K562 (cell line): ENCODE data around the gene ETV3. TPM values are rescaled to one million over a fixed set of nuclear protein-coding genes. Genes with fewer than 3 reads are reported as not detected.
A peak's percentile ranks its signal among the peaks of the same experiment; 100 is the strongest.

ENCODE experiments used
- ATAC-seq: fragments of 200-7000 bp; cut with Tn5 transposase; 3 replicates; pipeline ENCODE4 v1.9.1; 2020; ENCODE audit warnings: moderate library complexity
- BruUV-seq: library from RNA; stranded (reverse); fragments of 400-500 nt; replicated peaks from 2 replicates; lab custom pipeline; 2021; lab: Mats Ljungman, UMichigan
- CTCF ChIA-PET: fragments of 300-600 bp; formaldehyde crosslinking; extraction: SDS; loops from one replicate; lab custom pipeline; 2021; ENCODE audit warnings: low intra/inter-chr PET ratio; lab: Yijun Ruan, JAX
- POLR2A ChIA-PET: fragments of 300-600, 350-650 bp; sonication (Branson Sonifier 250); formaldehyde crosslinking; extraction: SDS; loops from one replicate; lab custom pipeline; 2021; ENCODE audit warnings: antibody characterized with exemption, inconsistent platforms; lab: Yijun Ruan, JAX
- DNase-seq, 4 experiments: peaks; one replicate each; pipeline versions ENCODE4 v3.0.0 to v3.0.0-alpha.2; 2011 to 2018; ENCODE audit warnings: low spot score in 3 of 4, mixed read lengths in 3 of 4; ENCODE audit errors: extremely low read depth in 1 of 4
- FAIRE-seq: peaks from 2 replicates; lab custom pipeline; 2011; peaks lifted over from hg19 to GRCh38; lab: Jason Lieb, UNC
- H2AFZ ChIP-seq: 2 replicates; pipeline ENCODE4 v1.6.0; 2011; ENCODE audit warnings: low read depth, low read length, control low read depth, inconsistent platforms
- H3K27ac ChIP-seq: fragments of 200-600 bp; 3 replicates; pipeline ENCODE4 v1.8.0; 2011; ENCODE audit warnings: low read depth, mild to moderate bottlenecking, control low read depth, inconsistent platforms, low read length, moderate library complexity, mixed read lengths; ENCODE audit errors: extremely low read depth
- H3K27me3 ChIP-seq, 2 experiments: fragments of 300-600 bp in 1 of 2; 2 replicates in 1 of 2; 3 replicates in 1 of 2; pipeline versions ENCODE4 v1.6.0 to v1.8.0; 2011; ENCODE audit warnings: inconsistent platforms in 2 of 2, low read length in 2 of 2, mild to moderate bottlenecking in 1 of 2, mixed read lengths in 1 of 2, moderate library complexity in 1 of 2; ENCODE audit not compliant: control insufficient read depth in 2 of 2, insufficient read depth in 2 of 2
- H3K36me3 ChIP-seq: fragments of 300-600 bp; 3 replicates; pipeline ENCODE4 v1.8.0; 2011; ENCODE audit warnings: mild to moderate bottlenecking, low read length, inconsistent platforms; ENCODE audit not compliant: control insufficient read depth, insufficient read depth
- H3K4me1 ChIP-seq, 2 experiments: fragments of 200-600 bp in 1 of 2; replicated peaks in 1 of 2; 2 replicates in 1 of 2; 3 replicates in 1 of 2; pipeline versions ENCODE4 v1.5.1 to v1.8.0; 2011; ENCODE audit warnings: inconsistent platforms in 2 of 2, low read length in 2 of 2, mild to moderate bottlenecking in 1 of 2, mixed read lengths in 1 of 2, moderate library complexity in 1 of 2; ENCODE audit not compliant: control insufficient read depth in 2 of 2, insufficient read depth in 2 of 2
- H3K4me2 ChIP-seq: 2 replicates; pipeline ENCODE4 v1.6.1; 2011; ENCODE audit warnings: low read length, control low read depth, inconsistent platforms, mixed read lengths; ENCODE audit not compliant: insufficient read depth
- H3K4me3 ChIP-seq: fragments of 200-600 bp; sonication (generic), shearing (Covaris generic); 2 replicates; pipeline ENCODE4 v1.5.1; 2016; ENCODE audit warnings: control low read depth, inconsistent platforms
- H3K79me2 ChIP-seq: fragments of 200-600 bp; 3 replicates; pipeline ENCODE4 v1.8.0; 2011; ENCODE audit warnings: low read length, inconsistent platforms; ENCODE audit not compliant: control insufficient read depth, insufficient read depth
- H3K9ac ChIP-seq, 2 experiments: 2 replicates each; pipeline versions ENCODE4 v1.6.0 to v1.6.1; 2011; ENCODE audit warnings: low read depth in 2 of 2, low read length in 2 of 2, control low read depth in 1 of 2, inconsistent platforms in 1 of 2, mild to moderate bottlenecking in 1 of 2, mixed read lengths in 1 of 2; ENCODE audit not compliant: insufficient read depth in 1 of 2
- H3K9me1 ChIP-seq: one replicate; pipeline ENCODE4 v1.6.0; 2011; ENCODE audit warnings: inconsistent platforms, mild to moderate bottlenecking, low read length, moderate library complexity; ENCODE audit not compliant: control insufficient read depth, insufficient read depth
- H3K9me3 ChIP-seq: replicated peaks from 2 replicates; pipeline ENCODE4 v1.5.1; 2011; ENCODE audit warnings: low read depth, low read length, inconsistent platforms; ENCODE audit not compliant: control insufficient read depth, insufficient read depth
- H4K20me1 ChIP-seq: replicated peaks from 2 replicates; pipeline ENCODE4 v1.6.1; 2011; ENCODE audit warnings: low read length, inconsistent platforms, mixed read lengths; ENCODE audit not compliant: control insufficient read depth, insufficient read depth
- EGR1 ChIP-seq: fragments of 450-650 bp; conservative IDR thresholded peaks from 2 replicates; pipeline ENCODE4 v1.6.1; 2017; ENCODE audit warnings: mild to moderate bottlenecking
- L3MBTL2 ChIP-seq: fragments of 450-650 bp; IDR thresholded peaks from 2 replicates; pipeline ENCODE4 v1.6.1; 2016; ENCODE audit warnings: mild to moderate bottlenecking, moderate library complexity
- NBN ChIP-seq: fragments of 450-650 bp; IDR thresholded peaks from 2 replicates; pipeline ENCODE4 v1.6.1; 2016; ENCODE audit warnings: low read depth, mild to moderate bottlenecking
- RUNX1 ChIP-seq: sonication (generic); IDR thresholded peaks from 2 replicates; pipeline ENCODE4 v1.6.1; 2016; ENCODE audit warnings: antibody characterized with exemption, low read depth
- WGBS: fragments of 100-300 bp; shearing (Covaris generic); methylation state at CpG from one replicate; pipeline ENCODE4 v1.1.6; 2016; ENCODE audit warnings: low coverage, mixed read lengths; ENCODE audit not compliant: insufficient coverage; ENCODE audit errors: missing lambda C conversion rate; 5-methylcytosine and 5-hydroxymethylcytosine counted together
- in situ Hi-C: fragments of 300-500 bp; cut with MboI; formaldehyde crosslinking; loops from 4 replicates; pipeline ENCODE4 v1.15.0; 2018; ENCODE audit warnings: inconsistent platforms, mixed read lengths
- intact Hi-C: fragments of 100-400 bp; cut with micrococcal nuclease; formaldehyde crosslinking; loops from 2 replicates; pipeline ENCODE4 v1.14.2; 2022
- polyA plus RNA-seq, 8 experiments: library from polyadenylated mRNA; depleted of rRNA in 4 of 8; stranded (reverse) in 5 of 8; unstranded in 3 of 8; fragments of >200 nt; fragmentation: Nextera tagmentation in 2 of 8; fragmentation: Illumina TruSeq in 1 of 8; extraction: Ambion mirVana in 2 of 8; extraction: Trizol in 1 of 8; gene quantifications; 2 replicates each; pipeline versions ENCODE4 v1.2.1 to v1.2.3, GENCODE V29; 2011 to 2014; ENCODE audit warnings: inconsistent platforms in 1 of 8, missing spikeins in 1 of 8
- total RNA-seq, 7 experiments: library from RNA; depleted of rRNA in 6 of 7; stranded (reverse); fragments of >200 nt in 6 of 7; fragmentation: Illumina TruSeq in 2 of 7; extraction: Trizol in 2 of 7; gene quantifications; 2 replicates each; pipeline versions ENCODE4 v1.2.1 to v1.2.3, GENCODE V29; 2011 to 2021; ENCODE audit warnings: low replicate concordance in 1 of 7

Gene ETV3
- total and polyA plus RNA-seq, 9 of the 15 experiments (the other 6 are each of a cell fraction or from before 2014, with no cell fraction given) = 3.1 to 16.0 (median 9.0) TPM

DNA sequence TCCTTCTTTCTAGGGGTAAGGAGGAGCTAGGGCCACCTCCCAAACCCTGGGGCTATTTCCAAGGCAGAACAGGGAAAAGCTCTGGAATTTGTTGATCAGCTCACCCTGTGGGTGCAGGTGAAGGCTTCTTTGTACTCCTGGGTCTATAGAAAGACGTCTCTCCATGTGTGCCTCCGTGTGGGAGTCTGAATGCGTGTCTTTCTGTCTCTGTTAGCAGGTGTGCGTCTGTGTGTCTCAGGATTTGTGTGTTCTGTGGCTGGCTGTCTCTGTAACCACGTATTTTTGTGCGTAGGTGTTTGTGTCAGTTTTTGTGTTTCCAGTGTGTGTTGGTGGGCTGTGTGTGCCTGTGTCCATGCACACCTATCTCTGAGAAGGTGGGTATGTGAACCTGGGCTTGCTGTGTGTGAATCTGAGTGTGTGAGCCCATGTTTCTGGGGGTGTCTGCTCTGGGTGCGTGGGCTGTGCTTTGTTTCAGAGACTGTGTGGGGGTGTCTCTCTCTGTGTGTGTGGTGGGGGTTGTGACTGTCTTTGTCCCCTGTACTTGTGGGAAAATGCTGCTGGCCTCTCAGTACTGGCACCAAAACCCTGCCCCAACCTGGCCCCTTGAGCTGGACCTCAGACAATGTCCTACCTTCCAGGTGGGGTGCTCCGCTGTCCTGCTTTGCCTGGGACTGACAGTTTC, 25.9 kb downstream of the ETV3 start:
- Histone ChIP-seq H3K4me1 (peaks cover 0 to 15% of the 10 kb centered on the region in 2 experiments; a peak in 3 of 5 replicates), H3K27ac (no peak overlapping the region), H4K20me1 (0 out of 2 replicates have a peak, but pooled peaks cover 4% of the 10 kb centered on the region), H3K9ac (no peak overlapping the region), H3K36me3 (no peaks in the 10 kb centered on the region), H3K4me3 (no peak overlapping the region), H3K4me2 (no peak overlapping the region), H3K27me3 (peaks cover 67 to 78% of the 10 kb centered on the region in 2 experiments)
- ATAC-seq (no peak), FAIRE-seq (no peak)
- 2% methylated on average over 8 of the region's 8 CpGs for WGBS
- POLR2A ChIA-PET = interaction anchor here (0.7 kb wide), 1 partner anchor 39 kb away, joined by 3 read pairs; no protein-coding TSS in a partner anchor
- intact Hi-C loops = no loop called here
- no peak for TF ChIP-seq NBN
- no peak for TF ChIP-seq RUNX1
- TF ChIP-seq EGR1 = peak; percentile 48
- no peak for TF ChIP-seq L3MBTL2
- TF ChIP-seq, all 486 proteins: peak for 1
- CTCF ChIA-PET = no interaction called here
- no peak for DNase-seq
- H2AFZ ChIP-seq = no peak overlapping the region
- BruUV-seq = no TSS peak
- H3K9me1 ChIP-seq = no peaks in the 10 kb centered on the region
- H3K9me3 ChIP-seq = no peaks in the 10 kb centered on the region
- no peaks in the 10 kb centered on the region for H3K79me2 ChIP-seq
- in situ Hi-C loops = no loop called here
